NCI-H1436 treated with DMSO at 0.1 percent for 48 hours (cell line): ENCODE measurements around the gene NRAP.

ENCODE experiments used
- DNase-seq: peaks from one replicate; lab custom pipeline; 2025; lab: John Stamatoyannopoulos, UW

NRAP gene

GRCh38 chr10:113631684-113632367 is 32.0 kb downstream of the NRAP start:
- no peak for DNase-seq

GRCh38 chr10:113630929-113631533 is 32.8 kb downstream of the NRAP start:
- no peak for DNase-seq

GRCh38 chr10:113628607-113629153 is 35.2 kb downstream of the NRAP start:
- no peak for DNase-seq

- no peak for DNase-seq
Observed at GRCh38 chr10:113627836-113628235, 36.0 kb downstream of the NRAP start.

GRCh38 chr10:113626809-113627355 is 37.0 kb downstream of the NRAP start:
- DNase-seq, result no peak

GRCh38 chr10:113625461-113626186 is 38.2 kb downstream of the NRAP start:
- DNase-seq, result no peak

GRCh38 chr10:113622831-113623230 is 41.0 kb downstream of the NRAP start:
- no peak for DNase-seq

- no peak for DNase-seq
Observed at GRCh38 chr10:113621799-113622198, 42.0 kb downstream of the NRAP start.

- no peak for DNase-seq
Observed at GRCh38 chr10:113620936-113621335, 42.9 kb downstream of the NRAP start.

- DNase-seq, result no peak
Observed at GRCh38 chr10:113620511-113620910, 43.3 kb downstream of the NRAP start.

- no peak for DNase-seq
Observed at GRCh38 chr10:113619401-113619800, 44.4 kb downstream of the NRAP start.

- no peak for DNase-seq
Observed at GRCh38 chr10:113618338-113618737, 45.5 kb downstream of the NRAP start.

GRCh38 chr10:113617086-113617485 is 46.8 kb downstream of the NRAP start:
- no peak for DNase-seq

- no peak for DNase-seq
Observed at GRCh38 chr10:113616244-113617074, 47.4 kb downstream of the NRAP start.

GRCh38 chr10:113613977-113614690 is 49.7 kb downstream of the NRAP start:
- no peak for DNase-seq

- DNase-seq, result no peak
Observed at GRCh38 chr10:113613427-113613826, 50.4 kb downstream of the NRAP start.

GRCh38 chr10:113612154-113612553 is 51.7 kb downstream of the NRAP start:
- no peak for DNase-seq

- DNase-seq, result no peak
Observed at GRCh38 chr10:113610631-113611601, 52.9 kb downstream of the NRAP start.

GRCh38 chr10:113609704-113610108 is 54.1 kb downstream of the NRAP start:
- DNase-seq, result no peak
